GM19351 (cell line): Measurements from ENCODE around the gene IDUA.

Experiments
- ATAC-seq: cut with Tn5 transposase; IDR thresholded peaks from one replicate; pipeline ENCODE4 v1.9.1; 2021; ENCODE audit warnings: mild to moderate bottlenecking, moderate library complexity; ENCODE audit not compliant: unreplicated experiment

The IDUA gene

GRCh38 chr4:1013225-1014073, 26.6 kb downstream of the IDUA start:
- ATAC-seq = no peak

DNA sequence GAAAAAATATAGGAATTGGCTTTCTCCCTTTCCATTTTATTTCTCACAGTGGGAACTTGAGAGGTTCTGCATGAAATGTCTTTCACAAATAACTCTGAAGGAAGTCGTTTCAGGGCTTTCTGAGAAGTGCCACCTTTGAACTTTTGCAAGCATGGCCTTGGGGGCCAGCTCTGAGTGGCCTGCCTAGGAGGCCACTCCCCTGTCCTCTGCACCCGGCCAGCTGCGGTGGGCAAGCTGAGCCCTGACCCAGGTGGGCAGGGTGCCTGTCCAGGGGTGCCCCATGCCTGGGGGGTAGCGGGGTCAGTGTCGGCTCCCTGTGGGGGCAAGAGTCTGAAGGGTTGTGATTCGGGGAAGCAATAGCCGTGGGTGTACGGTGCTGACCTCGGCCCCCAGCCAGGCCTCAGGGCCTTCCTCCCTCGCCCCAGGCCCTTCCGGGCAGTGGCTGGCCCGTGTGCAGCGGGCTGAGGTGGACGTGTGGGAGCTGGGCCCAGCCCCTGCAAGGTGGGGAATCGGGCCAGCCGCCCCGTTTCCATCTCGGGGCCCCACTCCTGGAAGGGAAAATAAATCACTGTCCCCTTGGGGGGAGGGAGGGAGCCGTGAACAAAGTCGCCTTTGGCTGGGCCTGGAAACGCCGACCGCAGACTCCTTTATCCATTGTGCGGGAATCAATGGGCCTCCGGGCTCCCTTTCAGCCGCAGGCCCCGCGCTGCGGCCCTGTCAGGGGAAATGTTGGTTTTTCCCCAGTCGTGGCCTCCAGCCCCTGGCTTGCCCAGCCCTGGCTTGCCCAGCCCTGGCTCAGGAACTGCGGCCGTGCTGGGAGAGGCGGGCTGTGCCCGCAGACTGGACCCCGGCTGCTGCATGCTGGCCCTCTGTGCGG, 27.7 kb downstream of the IDUA start:
- no peak for ATAC-seq

- no peak for ATAC-seq
Observed at GRCh38 chr4:1015179-1015578, 28.3 kb downstream of the IDUA start.

- ATAC-seq = no peak
Observed at GRCh38 chr4:1015746-1016145, 28.9 kb downstream of the IDUA start.

- no peak for ATAC-seq
Observed at GRCh38 chr4:1017211-1017610, 30.4 kb downstream of the IDUA start.

GRCh38 chr4:1017706-1018105, 30.9 kb downstream of the IDUA start:
- no peak for ATAC-seq

GRCh38 chr4:1018147-1019020, 31.5 kb downstream of the IDUA start:
- ATAC-seq = no peak

DNA sequence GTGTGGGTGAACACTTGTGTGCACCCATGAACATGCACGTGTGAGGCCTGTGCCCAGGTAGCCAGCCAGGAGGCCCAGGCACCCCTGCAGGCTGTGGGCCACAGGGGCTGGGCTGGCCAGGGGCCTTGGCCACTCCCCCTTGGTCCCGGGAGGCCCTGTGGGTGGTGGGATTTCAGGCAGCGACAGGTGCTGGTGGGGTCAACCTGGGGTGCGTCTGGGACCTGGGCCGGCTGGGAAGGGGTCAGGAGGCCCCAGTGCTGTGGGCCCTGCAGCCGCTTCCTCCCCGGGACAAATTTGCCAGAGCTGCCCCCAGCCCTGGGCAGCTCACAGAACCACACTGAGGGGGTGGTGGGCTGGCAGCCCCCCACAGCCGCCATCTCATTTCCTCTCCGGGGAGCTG, 32.5 kb downstream of the IDUA start:
- no peak for ATAC-seq

DNA sequence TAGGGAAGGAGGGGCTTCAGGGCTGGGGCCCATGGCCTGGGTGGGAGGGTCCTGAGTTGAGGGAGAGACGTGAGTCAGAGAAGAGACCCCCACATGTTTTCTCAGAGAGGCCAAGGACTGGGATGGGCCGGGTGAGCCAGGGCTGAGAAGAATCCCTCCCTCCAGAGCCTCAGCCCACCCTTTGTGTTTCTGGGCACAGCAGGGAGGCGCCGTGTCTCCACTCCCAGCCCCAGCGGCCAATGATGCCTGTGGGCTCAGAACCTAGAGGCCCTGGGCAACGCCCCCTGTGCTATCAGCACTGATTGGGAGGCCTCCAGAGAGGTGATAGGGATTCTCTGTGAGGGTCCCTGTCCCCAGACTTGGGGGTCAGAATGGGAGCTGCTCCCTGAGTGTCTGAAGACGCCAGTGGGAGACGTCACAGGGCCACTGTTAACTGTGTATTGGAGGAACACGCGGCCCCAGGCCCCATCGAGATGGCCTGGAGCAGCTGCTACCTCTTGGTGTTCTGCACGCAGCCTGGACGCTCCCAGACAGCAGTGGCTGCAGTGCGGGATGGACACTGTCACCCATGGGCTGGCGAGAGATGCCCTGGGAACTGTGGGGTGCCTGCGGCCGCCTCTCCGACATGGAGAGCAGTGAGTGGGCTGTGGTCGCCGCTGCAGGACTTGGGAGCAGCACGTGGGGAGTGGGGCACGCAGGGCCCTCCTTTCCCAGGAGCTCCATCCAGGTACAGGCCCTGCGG, 33.1 kb downstream of the IDUA start:
- ATAC-seq = no peak

GRCh38 chr4:1021386-1022050, 34.7 kb downstream of the IDUA start:
- peak; percentile 71 for ATAC-seq

DNA sequence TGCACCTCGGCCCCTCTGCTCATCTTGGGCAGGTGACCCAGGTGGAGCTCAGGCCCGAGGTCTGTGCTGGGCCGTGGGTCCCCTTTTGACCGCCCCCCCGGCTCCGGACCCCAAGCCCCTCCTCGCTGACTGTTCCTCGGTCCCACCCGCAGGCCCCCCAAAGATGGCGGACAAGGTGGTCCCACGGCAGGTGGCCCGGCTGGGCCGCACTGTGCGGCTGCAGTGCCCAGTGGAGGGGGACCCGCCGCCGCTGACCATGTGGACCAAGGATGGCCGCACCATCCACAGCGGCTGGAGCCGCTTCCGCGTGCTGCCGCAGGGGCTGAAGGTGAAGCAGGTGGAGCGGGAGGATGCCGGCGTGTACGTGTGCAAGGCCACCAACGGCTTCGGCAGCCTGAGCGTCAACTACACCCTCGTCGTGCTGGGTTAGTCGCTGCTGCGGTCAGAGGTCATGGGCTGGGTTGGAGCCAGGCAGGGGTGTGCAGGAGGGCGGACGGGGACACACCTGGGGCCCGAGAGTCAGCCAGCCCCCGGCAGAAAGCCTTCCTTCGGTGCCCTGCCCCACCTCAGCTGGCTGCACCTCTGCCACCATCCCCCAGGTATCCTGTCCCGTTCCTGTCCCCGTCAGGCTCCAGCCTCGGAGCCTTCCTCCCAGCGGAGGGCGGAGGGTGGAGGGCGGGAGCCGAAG, 35.4 kb downstream of the IDUA start:
- no peak for ATAC-seq

DNA sequence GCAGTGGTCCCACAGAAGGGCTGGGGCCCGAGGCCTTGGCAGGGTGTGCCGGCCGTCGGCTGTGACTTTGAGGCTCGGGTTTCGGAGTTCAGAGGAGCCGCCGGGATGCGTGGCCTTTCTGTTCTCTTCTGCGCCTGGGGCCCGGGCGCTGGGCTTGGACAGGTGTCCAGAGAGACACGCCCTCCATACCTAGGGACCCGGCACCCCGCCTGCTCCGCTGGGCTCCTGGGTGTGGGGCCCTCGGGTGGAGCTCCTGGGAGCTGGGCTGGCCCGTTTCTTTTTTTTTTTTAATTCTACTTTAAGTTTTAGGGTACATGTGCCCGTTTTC, 35.9 kb downstream of the IDUA start:
- ATAC-seq = no peak

DNA sequence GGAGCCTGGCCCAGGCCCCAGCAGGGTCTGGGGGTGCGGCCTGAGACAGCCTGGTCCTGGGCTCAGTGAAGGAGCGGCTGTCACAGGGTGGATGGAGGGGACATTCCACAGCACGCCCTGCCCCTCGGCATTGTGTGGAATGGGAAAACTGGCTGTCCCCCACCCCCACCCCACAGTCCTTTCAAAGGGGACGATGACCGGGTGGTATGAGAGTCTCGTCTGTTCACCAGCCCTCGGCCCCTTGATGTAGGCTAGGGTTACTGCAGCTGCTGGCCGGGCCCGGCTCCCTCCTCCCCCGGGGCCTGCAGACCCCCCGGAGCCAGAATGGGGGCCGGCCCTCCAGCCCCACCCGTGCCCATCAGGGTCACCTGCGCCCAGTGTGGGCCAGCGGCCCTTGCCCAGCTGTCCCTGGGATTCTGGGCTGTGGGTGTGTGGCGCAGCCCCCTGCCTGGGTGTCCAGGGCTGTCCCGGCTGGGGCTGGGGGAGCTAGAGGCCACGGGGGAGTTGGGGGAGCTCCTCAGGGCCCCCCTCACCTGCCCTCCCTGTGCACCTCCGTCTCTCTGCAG, 36.3 kb downstream of the IDUA start:
- ATAC-seq = no peak

GRCh38 chr4:1023895-1024740, 37.3 kb downstream of the IDUA start:
- no peak for ATAC-seq

DNA sequence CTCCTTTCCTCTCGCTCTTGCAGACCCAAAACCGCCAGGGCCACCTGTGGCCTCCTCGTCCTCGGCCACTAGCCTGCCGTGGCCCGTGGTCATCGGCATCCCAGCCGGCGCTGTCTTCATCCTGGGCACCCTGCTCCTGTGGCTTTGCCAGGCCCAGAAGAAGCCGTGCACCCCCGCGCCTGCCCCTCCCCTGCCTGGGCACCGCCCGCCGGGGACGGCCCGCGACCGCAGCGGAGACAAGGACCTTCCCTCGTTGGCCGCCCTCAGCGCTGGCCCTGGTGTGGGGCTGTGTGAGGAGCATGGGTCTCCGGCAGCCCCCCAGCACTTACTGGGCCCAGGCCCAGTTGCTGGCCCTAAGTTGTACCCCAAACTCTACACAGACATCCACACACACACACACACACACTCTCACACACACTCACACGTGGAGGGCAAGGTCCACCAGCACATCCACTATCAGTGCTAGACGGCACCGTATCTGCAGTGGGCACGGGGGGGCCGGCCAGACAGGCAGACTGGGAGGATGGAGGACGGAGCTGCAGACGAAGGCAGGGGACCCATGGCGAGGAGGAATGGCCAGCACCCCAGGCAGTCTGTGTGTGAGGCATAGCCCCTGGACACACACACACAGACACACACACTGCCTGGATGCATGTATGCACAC, 38.2 kb downstream of the IDUA start:
- no peak for ATAC-seq

DNA sequence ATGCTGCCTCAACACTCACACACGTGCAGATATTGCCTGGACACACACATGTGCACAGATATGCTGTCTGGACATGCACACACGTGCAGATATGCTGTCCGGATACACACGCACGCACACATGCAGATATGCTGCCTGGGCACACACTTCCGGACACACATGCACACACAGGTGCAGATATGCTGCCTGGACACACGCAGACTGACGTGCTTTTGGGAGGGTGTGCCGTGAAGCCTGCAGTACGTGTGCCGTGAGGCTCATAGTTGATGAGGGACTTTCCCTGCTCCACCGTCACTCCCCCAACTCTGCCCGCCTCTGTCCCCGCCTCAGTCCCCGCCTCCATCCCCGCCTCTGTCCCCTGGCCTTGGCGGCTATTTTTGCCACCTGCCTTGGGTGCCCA, 39.3 kb downstream of the IDUA start:
- ATAC-seq = peak; percentile 77

DNA sequence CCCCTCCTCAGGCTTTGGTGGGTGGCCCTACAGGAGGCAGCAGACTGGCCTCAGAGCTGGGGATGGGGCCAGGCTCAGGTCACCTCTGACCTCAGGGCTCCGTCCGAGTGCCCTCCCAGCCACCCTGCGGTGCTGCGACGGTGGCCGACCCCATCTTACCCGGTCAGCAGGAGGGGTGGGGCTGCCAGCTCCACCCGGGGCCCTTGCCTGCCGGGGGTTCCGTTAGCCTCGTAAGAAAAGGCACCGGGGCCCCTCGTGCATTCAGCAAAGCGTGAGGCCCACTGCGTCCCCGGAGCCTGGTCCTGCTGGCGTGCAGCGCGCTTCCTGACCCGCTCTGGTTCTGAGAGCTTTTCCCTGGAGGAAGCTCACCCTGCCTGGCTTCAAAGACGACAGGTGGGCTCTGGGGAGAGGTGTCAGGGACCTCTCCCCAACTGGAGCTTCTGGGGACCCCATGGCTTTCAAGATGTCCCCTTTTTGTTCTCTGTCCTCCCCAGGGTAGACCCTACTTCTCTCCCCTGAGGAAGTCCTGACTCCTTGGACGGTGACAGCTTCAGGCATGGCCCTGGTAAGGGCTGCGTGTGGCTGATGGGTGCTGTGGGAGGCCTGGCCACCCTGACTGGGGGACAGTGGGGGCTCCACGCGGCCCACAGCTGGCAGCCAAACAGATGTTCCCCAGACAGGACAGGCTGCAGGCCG, 40.5 kb downstream of the IDUA start:
- ATAC-seq = no peak
